Measurements from ENCODE around the gene DOC2B. TPM values are rescaled to one million over a fixed set of nuclear protein-coding genes. Genes with fewer than 3 reads are reported as not detected.
"Not testable (repeated sequence)": the region's sequence is repeated elsewhere in the genome, so short reads cannot be mapped to it uniquely, and the experiment has no call there.

Gene DOC2B
- total RNA-seq, 1 donor from 2014 or later: 0.34 TPM

DNA sequence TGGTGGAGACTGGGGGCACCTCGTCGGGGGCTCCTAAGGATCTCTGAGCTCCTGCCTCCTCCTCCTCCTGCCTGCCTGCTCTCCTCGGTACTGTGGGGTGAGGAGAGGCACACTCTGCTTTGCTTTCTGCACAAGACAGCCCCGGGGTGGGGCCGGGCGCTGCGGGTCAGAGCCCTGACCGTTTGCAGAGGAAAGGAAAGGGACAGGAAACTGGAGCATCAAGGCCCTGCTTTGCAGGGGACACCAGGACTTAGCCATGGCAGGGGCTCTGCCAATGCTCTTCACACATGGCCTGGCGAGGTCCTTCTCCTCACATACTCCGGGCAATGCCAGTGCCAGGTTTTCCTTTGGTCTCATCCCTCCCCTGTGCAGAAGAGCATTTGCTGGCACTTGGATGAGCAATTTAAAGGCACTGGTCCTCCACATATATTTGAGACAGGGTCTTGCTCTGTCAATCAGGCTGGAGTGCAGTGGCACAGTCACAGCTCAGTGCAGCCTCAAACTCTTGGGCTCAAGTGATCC lies 23.8 kb upstream of the DOC2B start:
- Histone ChIP-seq H3F3A (ENCODE audit: low read depth) (peaks cover 9% of the 10 kb centered on the region), H3K4me3 (no peak overlapping the region), H4K20me1 (ENCODE audit: low read depth) (no peaks in the 10 kb centered on the region), H3K36me3 (no peaks in the 10 kb centered on the region), H3K4me2 (peak overlapping the region; percentile 67), H3K27me3 (no peaks in the 10 kb centered on the region), H2AFZ (replicated peaks) (no peak overlapping the region), H3K27ac (no peak overlapping the region), H3K9me3 (ENCODE audit: low read depth) (no peaks in the 10 kb centered on the region), H3K79me2 (ENCODE audit: low read depth) (no peaks in the 10 kb centered on the region), H3K9ac (no peak overlapping the region), H3K4me1 (peaks cover 17% of the 10 kb centered on the region)
- no peak for TF ChIP-seq EZH2phosphoT487 (IDR thresholded peaks at IDR 0.05)
- TF ChIP-seq, protein P1, sequence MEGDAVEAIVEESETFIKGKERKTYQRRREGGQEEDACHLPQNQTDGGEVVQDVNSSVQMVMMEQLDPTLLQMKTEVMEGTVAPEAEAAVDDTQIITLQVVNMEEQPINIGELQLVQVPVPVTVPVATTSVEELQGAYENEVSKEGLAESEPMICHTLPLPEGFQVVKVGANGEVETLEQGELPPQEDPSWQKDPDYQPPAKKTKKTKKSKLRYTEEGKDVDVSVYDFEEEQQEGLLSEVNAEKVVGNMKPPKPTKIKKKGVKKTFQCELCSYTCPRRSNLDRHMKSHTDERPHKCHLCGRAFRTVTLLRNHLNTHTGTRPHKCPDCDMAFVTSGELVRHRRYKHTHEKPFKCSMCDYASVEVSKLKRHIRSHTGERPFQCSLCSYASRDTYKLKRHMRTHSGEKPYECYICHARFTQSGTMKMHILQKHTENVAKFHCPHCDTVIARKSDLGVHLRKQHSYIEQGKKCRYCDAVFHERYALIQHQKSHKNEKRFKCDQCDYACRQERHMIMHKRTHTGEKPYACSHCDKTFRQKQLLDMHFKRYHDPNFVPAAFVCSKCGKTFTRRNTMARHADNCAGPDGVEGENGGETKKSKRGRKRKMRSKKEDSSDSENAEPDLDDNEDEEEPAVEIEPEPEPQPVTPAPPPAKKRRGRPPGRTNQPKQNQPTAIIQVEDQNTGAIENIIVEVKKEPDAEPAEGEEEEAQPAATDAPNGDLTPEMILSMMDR (IDR thresholded peaks at IDR 0.05): no peak
- TF ChIP-seq EZH2 (IDR thresholded peaks at IDR 0.05): no peak
- peak overlapping the region; percentile 69 for H3K4me3 Mint-ChIP-seq
- peaks cover 37% of the 10 kb centered on the region for H3K4me1 Mint-ChIP-seq
- peaks cover 5% of the 10 kb centered on the region for H3K36me3 Mint-ChIP-seq
- no peak for DNase-seq (ENCODE audit: low spot score)
- H3K9me3 Mint-ChIP-seq: peaks cover 8% of the 10 kb centered on the region
- no peak overlapping the region for H3K27ac Mint-ChIP-seq
- H3K27me3 Mint-ChIP-seq (ENCODE audit: insufficient read depth, low read depth): peaks cover 2% of the 10 kb centered on the region

DNA sequence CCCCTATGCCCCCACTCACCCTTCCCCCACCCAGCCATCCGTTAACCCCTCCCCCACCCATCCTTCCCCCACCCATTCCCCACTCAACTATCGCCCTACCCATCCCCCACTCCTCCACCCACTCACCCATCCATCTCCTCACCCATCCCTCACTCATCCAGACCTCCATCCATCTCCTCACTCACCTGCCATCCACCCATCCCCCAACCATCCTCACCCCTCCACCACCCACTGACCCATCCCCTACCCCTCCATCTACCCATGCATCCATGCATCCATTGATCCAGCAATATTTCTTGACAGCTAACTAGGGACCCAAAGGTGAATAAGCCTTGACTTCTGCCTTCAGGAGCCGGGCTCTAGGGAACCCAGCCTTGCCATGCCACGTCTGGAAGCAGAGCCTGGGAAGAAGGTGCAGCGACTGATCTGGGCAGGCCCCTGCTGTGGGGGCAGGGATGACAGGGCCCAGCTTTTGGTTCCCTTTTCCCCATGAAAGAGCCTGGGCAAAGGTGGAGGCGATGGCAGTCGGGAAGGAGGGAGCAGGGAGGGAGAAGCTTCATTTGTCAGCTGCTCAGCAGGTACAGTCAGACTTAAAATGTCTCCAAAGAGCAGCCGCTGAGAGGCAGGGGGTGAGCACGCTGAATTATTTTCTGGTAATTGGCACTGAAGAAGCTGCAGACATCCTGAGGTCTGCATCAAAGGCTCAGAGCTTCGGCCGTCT lies 23.1 kb upstream of the DOC2B start:
- Histone ChIP-seq H3K27me3 (no peaks in the 10 kb centered on the region), H2AFZ (replicated peaks) (no peak overlapping the region), H3K79me2 (ENCODE audit: low read depth) (no peaks in the 10 kb centered on the region), H3K9ac (no peak overlapping the region), H3K9me3 (ENCODE audit: low read depth) (no peaks in the 10 kb centered on the region), H4K20me1 (ENCODE audit: low read depth) (no peaks in the 10 kb centered on the region), H3F3A (ENCODE audit: low read depth) (peaks cover 9% of the 10 kb centered on the region), H3K4me2 (peak overlapping the region; percentile 67), H3K4me1 (peaks cover 20% of the 10 kb centered on the region), H3K27ac (no peak overlapping the region), H3K4me3 (no peak overlapping the region), H3K36me3 (no peaks in the 10 kb centered on the region)
- no peak for DNase-seq (ENCODE audit: low spot score)
- peak overlapping the region; percentile 50 for H3K27ac Mint-ChIP-seq
- peaks cover 5% of the 10 kb centered on the region for H3K36me3 Mint-ChIP-seq
- TF ChIP-seq EZH2 (IDR thresholded peaks at IDR 0.05) (no peak), EZH2phosphoT487 (IDR thresholded peaks at IDR 0.05) (no peak)
- TF ChIP-seq, protein P1 (IDR thresholded peaks at IDR 0.05): no peak
- peaks cover 8% of the 10 kb centered on the region for H3K9me3 Mint-ChIP-seq
- H3K4me1 Mint-ChIP-seq: peaks cover 43% of the 10 kb centered on the region
- H3K4me3 Mint-ChIP-seq: no peak overlapping the region
- H3K27me3 Mint-ChIP-seq (ENCODE audit: insufficient read depth, low read depth): peaks cover 2% of the 10 kb centered on the region

DNA sequence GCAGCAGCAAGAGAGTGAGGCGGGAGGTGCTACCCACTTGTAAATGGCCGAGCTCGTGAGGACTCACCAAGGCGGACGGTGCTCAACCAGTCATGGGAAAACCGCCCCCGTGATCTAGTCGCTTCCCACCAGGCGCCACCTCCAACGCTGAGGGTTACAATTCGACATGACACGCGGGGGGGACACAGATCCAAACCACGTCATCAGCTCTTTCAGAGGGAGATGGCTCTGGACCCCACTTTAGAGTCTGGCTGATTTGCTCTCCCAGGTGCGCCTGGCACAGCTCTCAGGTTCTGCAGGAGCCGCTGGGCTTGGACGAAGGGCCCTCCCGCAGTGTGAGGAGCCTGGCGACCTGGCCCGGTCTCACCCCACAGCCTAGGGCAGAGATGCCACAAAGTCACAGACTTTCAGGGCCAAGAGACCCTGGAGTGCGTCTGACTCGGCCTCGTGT lies 21.1 kb upstream of the DOC2B start:
- no peak overlapping the region for H3K27ac Mint-ChIP-seq
- peaks cover 19% of the 10 kb centered on the region for H3F3A ChIP-seq (ENCODE audit: low read depth)
- TF ChIP-seq EZH2 (IDR thresholded peaks at IDR 0.05): no peak
- no peak for TF ChIP-seq EZH2phosphoT487 (IDR thresholded peaks at IDR 0.05)
- TF ChIP-seq, protein P1 (IDR thresholded peaks at IDR 0.05): no peak
- DNase-seq (ENCODE audit: low spot score): no peak
- no peaks in the 10 kb centered on the region for H4K20me1 ChIP-seq (ENCODE audit: low read depth)
- no peak overlapping the region for H3K4me3 ChIP-seq
- no peak overlapping the region for H3K27ac ChIP-seq
- peaks cover 7% of the 10 kb centered on the region for H3K27me3 Mint-ChIP-seq (ENCODE audit: insufficient read depth, low read depth)
- peaks cover 5% of the 10 kb centered on the region for H3K36me3 Mint-ChIP-seq
- no peaks in the 10 kb centered on the region for H3K27me3 ChIP-seq
- H2AFZ ChIP-seq (replicated peaks): no peak overlapping the region
- H3K36me3 ChIP-seq: no peaks in the 10 kb centered on the region
- H3K79me2 ChIP-seq (ENCODE audit: low read depth): no peaks in the 10 kb centered on the region
- peaks cover 10% of the 10 kb centered on the region for H3K9me3 Mint-ChIP-seq
- H3K4me3 Mint-ChIP-seq: no peak overlapping the region
- no peaks in the 10 kb centered on the region for H3K9me3 ChIP-seq (ENCODE audit: low read depth)
- H3K4me2 ChIP-seq: no peak overlapping the region
- H3K4me1 ChIP-seq: peaks cover 29% of the 10 kb centered on the region
- H3K4me1 Mint-ChIP-seq: peaks cover 55% of the 10 kb centered on the region
- no peak overlapping the region for H3K9ac ChIP-seq

DNA sequence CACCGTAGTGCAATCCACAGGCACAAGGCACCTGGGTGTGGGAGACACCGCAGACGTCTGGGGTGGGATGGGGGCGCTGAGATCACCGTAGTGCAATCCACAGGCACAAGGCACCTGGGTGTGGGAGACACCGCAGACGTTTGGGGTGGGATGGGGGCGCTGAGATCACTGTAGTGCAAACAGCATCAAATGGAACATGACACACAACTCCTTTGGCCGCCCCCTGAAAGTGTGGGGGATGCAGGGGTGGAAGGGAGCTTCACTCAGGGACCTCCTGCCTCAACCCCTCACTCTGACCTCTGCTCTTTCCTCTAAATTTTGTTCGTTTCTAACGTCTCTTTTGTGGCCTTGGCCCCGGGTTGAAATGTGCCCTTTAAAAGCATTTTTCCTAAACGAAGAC lies 20.3 kb upstream of the DOC2B start:
- peaks cover 53% of the 10 kb centered on the region for H3K4me1 Mint-ChIP-seq
- not testable (repeated sequence) for H4K20me1 ChIP-seq (ENCODE audit: low read depth); H3K36me3 ChIP-seq; H3K27ac Mint-ChIP-seq; H3K9me3 ChIP-seq (ENCODE audit: low read depth); H3K27me3 ChIP-seq; H3K27ac ChIP-seq; H3K4me2 ChIP-seq; H3K4me3 Mint-ChIP-seq; H3K27me3 Mint-ChIP-seq (ENCODE audit: insufficient read depth, low read depth); H3K36me3 Mint-ChIP-seq; H3K9me3 Mint-ChIP-seq; H3K9ac ChIP-seq; H3K79me2 ChIP-seq (ENCODE audit: low read depth); DNase-seq (ENCODE audit: low spot score); H3K4me3 ChIP-seq; H2AFZ ChIP-seq (replicated peaks)
- Histone ChIP-seq H3K4me1 (peaks cover 29% of the 10 kb centered on the region), H3F3A (ENCODE audit: low read depth) (peaks cover 19% of the 10 kb centered on the region)

DNA sequence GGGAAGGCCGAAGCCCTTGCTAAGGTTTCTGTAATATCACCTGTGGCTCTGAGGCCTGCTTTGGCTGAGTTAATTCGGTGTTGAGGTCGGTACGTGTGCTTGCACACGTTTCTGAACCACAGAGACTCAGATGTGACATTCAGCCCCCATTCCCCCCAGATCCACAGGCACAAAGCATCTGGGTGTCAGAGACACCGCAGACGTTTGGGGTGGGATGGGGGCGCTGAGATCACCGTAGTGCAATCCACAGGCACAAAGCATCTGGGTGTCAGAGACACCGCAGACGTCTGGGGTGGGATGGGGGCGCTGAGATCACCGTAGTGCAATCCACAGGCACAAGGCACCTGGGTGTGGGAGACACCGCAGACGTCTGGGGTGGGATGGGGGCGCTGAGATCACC lies 19.8 kb upstream of the DOC2B start:
- peaks cover 29% of the 10 kb centered on the region for H3K4me1 ChIP-seq
- not testable (repeated sequence) for H3K9me3 Mint-ChIP-seq; H2AFZ ChIP-seq (replicated peaks); H3K9me3 ChIP-seq (ENCODE audit: low read depth); H3K27ac ChIP-seq; H3K4me3 Mint-ChIP-seq; H3K79me2 ChIP-seq (ENCODE audit: low read depth); DNase-seq (ENCODE audit: low spot score); H3K4me3 ChIP-seq; H3K9ac ChIP-seq; H3K36me3 Mint-ChIP-seq; H4K20me1 ChIP-seq (ENCODE audit: low read depth); H3K27me3 ChIP-seq; H3K36me3 ChIP-seq; H3K4me2 ChIP-seq; H3K27me3 Mint-ChIP-seq (ENCODE audit: insufficient read depth, low read depth)
- peak overlapping the region; percentile 63 for H3K27ac Mint-ChIP-seq
- peaks cover 53% of the 10 kb centered on the region for H3K4me1 Mint-ChIP-seq
- peaks cover 19% of the 10 kb centered on the region for H3F3A ChIP-seq (ENCODE audit: low read depth)

Measured in neural progenitor cell (in vitro differentiated cells).